Endothelial cell (in vitro differentiated cells): Measurements from ENCODE around the gene BOD1L1. TPM values are rescaled to one million over a fixed set of nuclear protein-coding genes. Genes with fewer than 3 reads are reported as not detected.

Experiments used
- DNase-seq: peaks from one replicate; pipeline ENCODE4 v3.0.0; 2021; ENCODE audit warnings: low spot score
- H3K27ac Mint-ChIP-seq: one replicate; pipeline ENCODE4 v1.8.0; 2021; ENCODE audit warnings: mixed read lengths, inconsistent platforms; ENCODE audit not compliant: unreplicated experiment
- H3K27me3 Mint-ChIP-seq: one replicate; pipeline ENCODE4 v1.8.0; 2021; ENCODE audit warnings: mild to moderate bottlenecking, moderate library complexity, mixed read lengths, inconsistent platforms; ENCODE audit not compliant: unreplicated experiment
- H3K36me3 Mint-ChIP-seq: one replicate; pipeline ENCODE4 v1.8.0; 2021; ENCODE audit warnings: mild to moderate bottlenecking, low read depth, mixed read lengths, inconsistent platforms; ENCODE audit not compliant: unreplicated experiment
- H3K4me1 Mint-ChIP-seq: one replicate; pipeline ENCODE4 v1.8.0; 2021; ENCODE audit warnings: mild to moderate bottlenecking, mixed read lengths, inconsistent platforms; ENCODE audit not compliant: unreplicated experiment
- H3K4me3 Mint-ChIP-seq: one replicate; pipeline ENCODE4 v1.8.0; 2021; ENCODE audit warnings: mild to moderate bottlenecking, mixed read lengths, inconsistent platforms; ENCODE audit not compliant: unreplicated experiment
- H3K9me3 Mint-ChIP-seq: one replicate; pipeline ENCODE4 v1.8.0; 2021; ENCODE audit warnings: mixed read lengths, inconsistent platforms; ENCODE audit not compliant: unreplicated experiment
- long read RNA-seq: library from polyadenylated mRNA; unstranded; transcript quantifications from one replicate; pipeline ENCODE4 v2.0.0, GENCODE V29; 2020; ENCODE audit not compliant: unreplicated experiment
- total RNA-seq: library from RNA; stranded (reverse); fragmentation: NEBNext Ultra II Directional; extraction: Animal tissue kit (Norgen Biotek cat#: 25700); gene quantifications from one replicate; pipeline ENCODE4 v1.2.1, GENCODE V29; 2021; ENCODE audit not compliant: unreplicated experiment
- TF ChIP-seq, protein P1 (sequence below): fragments of 200-600 bp; sonication (generic); IDR thresholded peaks from one replicate; pipeline ENCODE4 v1.5.0; 2021; ENCODE audit warnings: antibody characterized with exemption; ENCODE audit not compliant: unreplicated experiment

Gene BOD1L1
- 49.7 TPM for total RNA-seq
- long read RNA-seq, partial matches to known transcripts: 2 of 2 reads
- long read RNA-seq, other reads (novel, unspliced or antisense): 0 of 2 reads

DNA sequence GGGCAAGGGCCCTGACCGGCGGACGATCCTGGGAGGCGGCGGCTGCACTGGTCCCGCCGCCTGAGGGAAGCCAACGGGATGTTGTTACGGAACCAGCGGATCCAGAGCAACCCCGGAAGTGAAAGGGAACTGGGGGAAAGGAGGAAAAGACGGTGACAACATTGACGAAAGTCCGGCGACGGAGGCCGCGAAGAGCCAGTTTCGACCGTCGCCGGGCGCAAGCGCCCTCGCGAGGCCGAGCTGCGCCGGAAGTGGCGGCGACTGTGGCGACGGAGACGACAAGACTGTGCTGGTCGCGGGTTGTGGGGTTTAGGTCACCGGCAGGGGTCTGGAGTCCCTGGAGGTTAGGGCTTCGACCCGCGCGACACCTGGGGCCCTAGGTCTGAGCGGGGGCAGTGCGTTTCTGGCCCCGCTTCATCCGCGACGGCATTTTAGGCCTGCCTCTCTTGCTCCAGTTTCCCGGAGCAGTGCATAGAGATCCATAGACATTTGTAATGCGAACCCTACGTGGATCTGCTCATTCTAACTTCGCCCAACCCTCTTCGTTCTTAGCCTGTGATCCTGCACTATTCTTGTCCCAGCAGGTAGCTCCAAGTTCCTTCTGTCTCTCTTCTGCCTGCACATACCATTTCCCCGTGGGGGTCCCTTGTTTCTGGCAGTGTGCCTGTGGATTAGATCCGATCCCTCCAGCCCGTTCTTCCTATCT, at the start of gene BOD1L1:
Gene BOD1L1, minus strand, starts transcription at position 120 of the 706 bp plus-strand sequence. CDS start 138 bp downstream, outside the sequence.
- Mint-ChIP-seq H3K27me3 (peaks cover 12% of the 10 kb centered on the region), H3K36me3 (no peaks in the 10 kb centered on the region), H3K4me1 (peaks cover 13% of the 10 kb centered on the region), H3K9me3 (no peaks in the 10 kb centered on the region), H3K4me3 (peak within 1 kb of the TSS; percentile 100), H3K27ac (peak within 1 kb of the TSS; percentile 99)
- DNase-seq: peak; percentile 78
- TF ChIP-seq, protein P1, sequence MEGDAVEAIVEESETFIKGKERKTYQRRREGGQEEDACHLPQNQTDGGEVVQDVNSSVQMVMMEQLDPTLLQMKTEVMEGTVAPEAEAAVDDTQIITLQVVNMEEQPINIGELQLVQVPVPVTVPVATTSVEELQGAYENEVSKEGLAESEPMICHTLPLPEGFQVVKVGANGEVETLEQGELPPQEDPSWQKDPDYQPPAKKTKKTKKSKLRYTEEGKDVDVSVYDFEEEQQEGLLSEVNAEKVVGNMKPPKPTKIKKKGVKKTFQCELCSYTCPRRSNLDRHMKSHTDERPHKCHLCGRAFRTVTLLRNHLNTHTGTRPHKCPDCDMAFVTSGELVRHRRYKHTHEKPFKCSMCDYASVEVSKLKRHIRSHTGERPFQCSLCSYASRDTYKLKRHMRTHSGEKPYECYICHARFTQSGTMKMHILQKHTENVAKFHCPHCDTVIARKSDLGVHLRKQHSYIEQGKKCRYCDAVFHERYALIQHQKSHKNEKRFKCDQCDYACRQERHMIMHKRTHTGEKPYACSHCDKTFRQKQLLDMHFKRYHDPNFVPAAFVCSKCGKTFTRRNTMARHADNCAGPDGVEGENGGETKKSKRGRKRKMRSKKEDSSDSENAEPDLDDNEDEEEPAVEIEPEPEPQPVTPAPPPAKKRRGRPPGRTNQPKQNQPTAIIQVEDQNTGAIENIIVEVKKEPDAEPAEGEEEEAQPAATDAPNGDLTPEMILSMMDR: no peak

DNA sequence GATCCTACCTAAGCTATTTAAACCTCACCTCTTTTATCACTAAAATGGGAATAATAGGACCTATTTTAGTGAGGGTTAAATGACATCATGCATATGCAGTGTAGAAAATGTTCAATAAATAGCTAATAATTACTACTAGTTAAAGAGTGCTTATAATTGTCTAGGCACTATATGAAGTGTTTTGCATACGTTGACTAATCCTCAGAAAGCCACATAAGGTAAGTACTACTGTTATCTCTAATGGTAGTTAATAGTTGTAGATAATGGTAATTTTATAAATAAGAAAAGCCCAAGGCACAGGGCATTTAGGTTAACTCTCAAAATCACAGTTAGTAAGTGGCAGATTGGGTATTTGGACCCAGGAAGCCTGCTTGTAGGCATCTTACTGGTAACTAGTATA, 47.4 kb upstream of the BOD1L1 start:
- Mint-ChIP-seq H3K36me3 (peaks cover 3% of the 10 kb centered on the region), H3K4me3 (no peak overlapping the region), H3K9me3 (peaks cover 11% of the 10 kb centered on the region)

DNA sequence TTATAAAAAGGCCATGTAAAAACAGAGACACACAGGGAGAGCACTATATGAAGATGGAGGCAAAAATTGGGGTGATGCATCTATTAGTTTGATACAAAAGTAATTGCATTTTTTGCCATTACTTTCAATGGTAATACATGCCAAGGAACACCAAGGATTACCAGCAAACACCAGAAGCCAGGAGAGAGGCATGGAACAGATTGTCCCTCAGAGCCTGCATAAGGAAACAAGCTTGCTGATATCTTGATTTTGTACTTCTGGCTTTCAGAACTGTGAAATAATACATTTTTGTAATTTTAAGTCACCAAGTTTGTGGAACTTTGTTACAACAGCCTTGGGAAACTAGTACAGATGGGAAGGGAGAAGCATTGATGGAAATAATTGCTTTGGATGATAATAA, 45.6 kb upstream of the BOD1L1 start:
- Mint-ChIP-seq H3K4me1 (no peaks in the 10 kb centered on the region), H3K4me3 (no peak overlapping the region), H3K36me3 (peaks cover 3% of the 10 kb centered on the region), H3K27ac (no peak overlapping the region), H3K27me3 (no peaks in the 10 kb centered on the region), H3K9me3 (no peaks in the 10 kb centered on the region)
- TF ChIP-seq, protein P1: no peak
- DNase-seq: no peak

More for the DNA sequence above, 47.4 kb upstream of the BOD1L1 start:
- peaks cover 1% of the 10 kb centered on the region for H3K27me3 Mint-ChIP-seq
- H3K4me1 Mint-ChIP-seq: no peaks in the 10 kb centered on the region
- TF ChIP-seq, protein P1: no peak
- no peak overlapping the region for H3K27ac Mint-ChIP-seq
- no peak for DNase-seq

DNA sequence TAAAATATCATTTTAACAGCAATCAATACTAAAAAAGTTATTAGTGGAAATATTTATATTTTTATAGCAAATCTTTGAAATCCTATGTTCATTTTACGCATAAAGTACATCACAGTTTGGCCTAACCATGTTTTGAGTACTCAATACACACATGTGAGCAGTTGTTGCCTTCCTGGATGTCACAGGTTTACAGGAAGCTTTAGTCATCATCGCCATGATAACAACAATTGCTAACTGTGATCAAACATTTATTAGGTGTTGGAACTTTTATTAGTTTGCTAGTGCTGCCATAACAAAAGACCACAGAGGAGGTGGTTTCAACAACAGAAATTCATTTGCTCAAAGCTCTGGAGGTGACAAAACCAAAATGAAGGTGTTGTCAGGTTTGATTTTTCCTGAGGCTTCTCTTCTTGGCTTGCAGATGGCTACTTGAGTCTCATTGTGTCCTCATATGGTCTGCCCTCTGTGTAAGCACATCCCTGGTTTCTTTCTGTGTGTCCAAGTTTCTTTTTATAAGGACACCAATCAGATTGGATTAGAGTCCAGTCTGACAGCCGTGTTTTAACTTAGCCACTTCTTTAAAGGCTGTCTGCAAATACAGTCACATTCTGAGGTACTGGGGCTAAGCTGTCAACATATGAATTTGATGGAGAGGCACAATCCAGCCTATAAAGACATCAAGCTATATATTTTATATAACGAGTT, 43.1 kb upstream of the BOD1L1 start:
- TF ChIP-seq, protein P1: no peak
- no peaks in the 10 kb centered on the region for H3K9me3 Mint-ChIP-seq
- no peaks in the 10 kb centered on the region for H3K4me1 Mint-ChIP-seq
- no peak overlapping the region for H3K27ac Mint-ChIP-seq
- H3K36me3 Mint-ChIP-seq: no peaks in the 10 kb centered on the region
- no peaks in the 10 kb centered on the region for H3K27me3 Mint-ChIP-seq
- no peak overlapping the region for H3K4me3 Mint-ChIP-seq
- DNase-seq: no peak
